ENCODE measurements around the gene ZNF354C. TPM values are rescaled to one million over a fixed set of nuclear protein-coding genes. Genes with fewer than 3 reads are reported as not detected.

Gene ZNF354C
- total RNA-seq, 2 experiments from 2014 or later, result not detected

GRCh38 chr5:179115307-179115706 is 55.1 kb downstream of the ZNF354C start:
- ChIA-PET POLR2A (no interaction called here), CTCF (ENCODE audit: unreplicated experiment) (no interaction called here)
- BruUV-seq (replicated peaks), result no TSS peak
- Histone ChIP-seq H2AFZ (ENCODE audit: low read length) (no peak overlapping the region), H3K9me3 (ENCODE audit: low read length) (no peaks in the 10 kb centered on the region), H3K4me3 (ENCODE audit: low read depth, low read length, poor library complexity, severe bottlenecking) (no peak overlapping the region), H3K27ac (ENCODE audit: low read depth, low read length, poor library complexity, severe bottlenecking) (no peak overlapping the region), H3K4me2 (ENCODE audit: low read length) (no peak overlapping the region), H3K36me3 (ENCODE audit: insufficient read depth, low read length) (no peaks in the 10 kb centered on the region), H4K20me1 (ENCODE audit: insufficient read depth, low read length) (no peaks in the 10 kb centered on the region), H3K79me2 (ENCODE audit: insufficient read depth, low read depth, low read length) (no peaks in the 10 kb centered on the region), H3K4me1 (ENCODE audit: insufficient read depth, low read length, poor library complexity, severe bottlenecking) (no peaks in the 10 kb centered on the region), H3K9me2 (ENCODE audit: insufficient read depth, low read length) (no peaks in the 10 kb centered on the region)
- TF ChIP-seq CTCF (conservative IDR thresholded peaks at IDR 0.05; ENCODE audit: low read length), result no peak
- TF ChIP-seq EZH2phosphoT487 (IDR thresholded peaks at IDR 0.05; ENCODE audit: borderline replicate concordance, low read depth, low read length), result no peak
- intact Hi-C loops (cut with micrococcal nuclease; ENCODE audit: unreplicated experiment), result no loop called here
- no peak for DNase-seq (ENCODE audit: low spot score)

GRCh38 chr5:179115845-179116524 is 55.8 kb downstream of the ZNF354C start:
- H2AFZ ChIP-seq (ENCODE audit: low read length), result no peak overlapping the region
- no peak overlapping the region for H3K4me3 ChIP-seq (ENCODE audit: low read depth, low read length, poor library complexity, severe bottlenecking)
- CTCF ChIA-PET (ENCODE audit: unreplicated experiment), result no interaction called here
- no peaks in the 10 kb centered on the region for H4K20me1 ChIP-seq (ENCODE audit: insufficient read depth, low read length)
- no peak for TF ChIP-seq CTCF (conservative IDR thresholded peaks at IDR 0.05; ENCODE audit: low read length)
- no peak for TF ChIP-seq EZH2phosphoT487 (IDR thresholded peaks at IDR 0.05; ENCODE audit: borderline replicate concordance, low read depth, low read length)
- H3K27ac ChIP-seq (ENCODE audit: low read depth, low read length, poor library complexity, severe bottlenecking), result no peak overlapping the region
- no peak overlapping the region for H3K4me2 ChIP-seq (ENCODE audit: low read length)
- no peaks in the 10 kb centered on the region for H3K79me2 ChIP-seq (ENCODE audit: insufficient read depth, low read depth, low read length)
- POLR2A ChIA-PET, result no interaction called here
- no peaks in the 10 kb centered on the region for H3K9me2 ChIP-seq (ENCODE audit: insufficient read depth, low read length)
- H3K4me1 ChIP-seq (ENCODE audit: insufficient read depth, low read length, poor library complexity, severe bottlenecking), result no peaks in the 10 kb centered on the region
- no peaks in the 10 kb centered on the region for H3K36me3 ChIP-seq (ENCODE audit: insufficient read depth, low read length)
- no peak for DNase-seq (ENCODE audit: low spot score)
- no TSS peak for BruUV-seq (replicated peaks)
- intact Hi-C loops (cut with micrococcal nuclease; ENCODE audit: unreplicated experiment), result no loop called here
- H3K9me3 ChIP-seq (ENCODE audit: low read length), result no peaks in the 10 kb centered on the region

- H3K9me3 ChIP-seq (ENCODE audit: low read length), result no peaks in the 10 kb centered on the region
- H3K79me2 ChIP-seq (ENCODE audit: insufficient read depth, low read depth, low read length), result no peaks in the 10 kb centered on the region
- no peaks in the 10 kb centered on the region for H3K9me2 ChIP-seq (ENCODE audit: insufficient read depth, low read length)
- no peak overlapping the region for H3K4me2 ChIP-seq (ENCODE audit: low read length)
- H3K4me3 ChIP-seq (ENCODE audit: low read depth, low read length, poor library complexity, severe bottlenecking), result no peak overlapping the region
- H3K27ac ChIP-seq (ENCODE audit: low read depth, low read length, poor library complexity, severe bottlenecking), result no peak overlapping the region
- TF ChIP-seq EZH2phosphoT487 (IDR thresholded peaks at IDR 0.05; ENCODE audit: borderline replicate concordance, low read depth, low read length), result no peak
- no peaks in the 10 kb centered on the region for H4K20me1 ChIP-seq (ENCODE audit: insufficient read depth, low read length)
- no peak for DNase-seq (ENCODE audit: low spot score)
- POLR2A ChIA-PET, result no interaction called here
- no peaks in the 10 kb centered on the region for H3K4me1 ChIP-seq (ENCODE audit: insufficient read depth, low read length, poor library complexity, severe bottlenecking)
- CTCF ChIA-PET (ENCODE audit: unreplicated experiment), result no interaction called here
- H3K36me3 ChIP-seq (ENCODE audit: insufficient read depth, low read length), result no peaks in the 10 kb centered on the region
- intact Hi-C loops (cut with micrococcal nuclease; ENCODE audit: unreplicated experiment), result no loop called here
- no peak overlapping the region for H2AFZ ChIP-seq (ENCODE audit: low read length)
- BruUV-seq (replicated peaks), result no TSS peak
Observed at GRCh38 chr5:179118338-179118737, 58.2 kb downstream of the ZNF354C start.
